HL-60 (cell line): Measurements from ENCODE around the gene MIOX.
"Not testable (repeated sequence)": the region's sequence is repeated elsewhere in the genome, so short reads cannot be mapped to it uniquely, and the experiment has no call there.

Experiments
- DNase-seq, 2 experiments: peaks; one replicate each; pipeline ENCODE4 v3.0.0-alpha.2; 2010 to 2020; ENCODE audit warnings: low read depth in 1 of 2, low spot score in 1 of 2
- H3K27ac ChIP-seq: fragments of 250-450 bp; sonication (Bioruptor Pico); replicated peaks from 2 replicates; pipeline ENCODE4 v1.5.1; 2020; ENCODE audit warnings: mild to moderate bottlenecking, moderate library complexity
- H3K27me3 ChIP-seq: fragments of 250-450 bp; sonication (Bioruptor Pico); 2 replicates; pipeline ENCODE4 v1.5.1; 2021; ENCODE audit warnings: mild to moderate bottlenecking, moderate library complexity; ENCODE audit not compliant: insufficient read depth, poor library complexity, severe bottlenecking
- H3K4me3 ChIP-seq: replicated peaks from 2 replicates; pipeline ENCODE4 v1.5.1; 2011; ENCODE audit warnings: mild to moderate bottlenecking, control low read depth, low read length; ENCODE audit not compliant: insufficient read depth
- GABPA ChIP-seq: IDR thresholded peaks from 2 replicates; pipeline ENCODE4 v1.6.1; 2012; ENCODE audit warnings: low read depth
- POLR2AphosphoS5 ChIP-seq: IDR thresholded peaks from 2 replicates; pipeline ENCODE4 v1.6.1; 2012; ENCODE audit warnings: low read depth
- SPI1 ChIP-seq: IDR thresholded peaks from 2 replicates; pipeline ENCODE4 v1.6.1; 2012; ENCODE audit warnings: low read depth, mild to moderate bottlenecking, borderline replicate concordance
- TF ChIP-seq, protein P1 (sequence below): IDR thresholded peaks from 2 replicates; pipeline ENCODE4 v1.6.1; 2012; ENCODE audit warnings: low read depth; ENCODE audit not compliant: insufficient replicate concordance
- TF ChIP-seq, protein P2 (sequence below): IDR thresholded peaks from one replicate; pipeline ENCODE4 v1.5.1; 2011; ENCODE audit warnings: low read length, control low read depth, inconsistent platforms; ENCODE audit not compliant: insufficient read depth

Gene MIOX

DNA sequence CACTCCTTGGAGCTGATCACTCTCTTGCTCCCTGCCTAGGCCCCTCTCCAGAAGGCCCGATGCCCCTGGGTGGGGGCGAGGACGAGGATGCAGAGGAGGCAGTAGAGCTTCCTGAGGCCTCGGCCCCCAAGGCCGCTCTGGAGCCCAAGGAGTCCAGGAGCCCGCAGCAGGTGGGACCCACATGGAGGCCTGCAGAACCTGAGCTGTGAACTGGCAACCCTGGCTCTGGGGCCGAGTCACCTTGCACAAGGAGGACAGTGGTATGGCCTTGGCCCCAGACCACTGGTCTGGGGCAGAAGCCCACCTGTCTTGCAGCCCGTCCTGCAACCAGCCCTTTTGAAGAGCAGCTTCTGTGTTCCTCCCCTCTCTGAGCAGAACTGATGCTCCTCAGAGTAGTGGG lies 32.5 kb downstream of the MIOX start:
- DNase-seq: no peak

DNA sequence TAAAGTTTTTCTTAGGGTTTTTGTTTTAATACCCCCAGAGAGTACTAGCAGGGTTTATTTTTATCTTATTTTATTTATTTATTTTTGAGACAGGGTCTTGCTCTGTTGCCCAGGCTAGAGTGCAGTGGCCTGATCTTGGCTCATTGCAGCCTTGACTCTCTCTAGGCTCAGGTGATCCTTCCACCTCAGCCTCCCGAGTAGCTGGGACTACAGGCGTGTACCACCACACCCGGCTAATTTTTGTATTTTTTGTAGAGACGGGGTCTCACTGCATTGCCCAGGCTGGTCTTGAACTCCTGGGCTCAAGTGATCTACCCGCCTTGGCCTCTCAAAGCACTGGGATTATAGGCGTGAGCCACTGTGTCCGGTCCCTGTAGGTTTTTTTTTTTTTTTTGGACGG lies 33.5 kb downstream of the MIOX start:
- DNase-seq, H3K27ac ChIP-seq, H3K27me3 ChIP-seq, H3K4me3 ChIP-seq: not testable (repeated sequence)

More for the DNA sequence above, 32.5 kb downstream of the MIOX start:
- no peak overlapping the region for H3K4me3 ChIP-seq
- TF ChIP-seq, protein P1, sequence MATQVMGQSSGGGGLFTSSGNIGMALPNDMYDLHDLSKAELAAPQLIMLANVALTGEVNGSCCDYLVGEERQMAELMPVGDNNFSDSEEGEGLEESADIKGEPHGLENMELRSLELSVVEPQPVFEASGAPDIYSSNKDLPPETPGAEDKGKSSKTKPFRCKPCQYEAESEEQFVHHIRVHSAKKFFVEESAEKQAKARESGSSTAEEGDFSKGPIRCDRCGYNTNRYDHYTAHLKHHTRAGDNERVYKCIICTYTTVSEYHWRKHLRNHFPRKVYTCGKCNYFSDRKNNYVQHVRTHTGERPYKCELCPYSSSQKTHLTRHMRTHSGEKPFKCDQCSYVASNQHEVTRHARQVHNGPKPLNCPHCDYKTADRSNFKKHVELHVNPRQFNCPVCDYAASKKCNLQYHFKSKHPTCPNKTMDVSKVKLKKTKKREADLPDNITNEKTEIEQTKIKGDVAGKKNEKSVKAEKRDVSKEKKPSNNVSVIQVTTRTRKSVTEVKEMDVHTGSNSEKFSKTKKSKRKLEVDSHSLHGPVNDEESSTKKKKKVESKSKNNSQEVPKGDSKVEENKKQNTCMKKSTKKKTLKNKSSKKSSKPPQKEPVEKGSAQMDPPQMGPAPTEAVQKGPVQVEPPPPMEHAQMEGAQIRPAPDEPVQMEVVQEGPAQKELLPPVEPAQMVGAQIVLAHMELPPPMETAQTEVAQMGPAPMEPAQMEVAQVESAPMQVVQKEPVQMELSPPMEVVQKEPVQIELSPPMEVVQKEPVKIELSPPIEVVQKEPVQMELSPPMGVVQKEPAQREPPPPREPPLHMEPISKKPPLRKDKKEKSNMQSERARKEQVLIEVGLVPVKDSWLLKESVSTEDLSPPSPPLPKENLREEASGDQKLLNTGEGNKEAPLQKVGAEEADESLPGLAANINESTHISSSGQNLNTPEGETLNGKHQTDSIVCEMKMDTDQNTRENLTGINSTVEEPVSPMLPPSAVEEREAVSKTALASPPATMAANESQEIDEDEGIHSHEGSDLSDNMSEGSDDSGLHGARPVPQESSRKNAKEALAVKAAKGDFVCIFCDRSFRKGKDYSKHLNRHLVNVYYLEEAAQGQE: no peak
- TF ChIP-seq, protein P2, sequence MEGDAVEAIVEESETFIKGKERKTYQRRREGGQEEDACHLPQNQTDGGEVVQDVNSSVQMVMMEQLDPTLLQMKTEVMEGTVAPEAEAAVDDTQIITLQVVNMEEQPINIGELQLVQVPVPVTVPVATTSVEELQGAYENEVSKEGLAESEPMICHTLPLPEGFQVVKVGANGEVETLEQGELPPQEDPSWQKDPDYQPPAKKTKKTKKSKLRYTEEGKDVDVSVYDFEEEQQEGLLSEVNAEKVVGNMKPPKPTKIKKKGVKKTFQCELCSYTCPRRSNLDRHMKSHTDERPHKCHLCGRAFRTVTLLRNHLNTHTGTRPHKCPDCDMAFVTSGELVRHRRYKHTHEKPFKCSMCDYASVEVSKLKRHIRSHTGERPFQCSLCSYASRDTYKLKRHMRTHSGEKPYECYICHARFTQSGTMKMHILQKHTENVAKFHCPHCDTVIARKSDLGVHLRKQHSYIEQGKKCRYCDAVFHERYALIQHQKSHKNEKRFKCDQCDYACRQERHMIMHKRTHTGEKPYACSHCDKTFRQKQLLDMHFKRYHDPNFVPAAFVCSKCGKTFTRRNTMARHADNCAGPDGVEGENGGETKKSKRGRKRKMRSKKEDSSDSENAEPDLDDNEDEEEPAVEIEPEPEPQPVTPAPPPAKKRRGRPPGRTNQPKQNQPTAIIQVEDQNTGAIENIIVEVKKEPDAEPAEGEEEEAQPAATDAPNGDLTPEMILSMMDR: no peak
- no peak for TF ChIP-seq SPI1
- TF ChIP-seq GABPA: no peak
- TF ChIP-seq POLR2AphosphoS5: no peak
- H3K27me3 ChIP-seq: no peaks in the 10 kb centered on the region
- no peak overlapping the region for H3K27ac ChIP-seq

DNA sequence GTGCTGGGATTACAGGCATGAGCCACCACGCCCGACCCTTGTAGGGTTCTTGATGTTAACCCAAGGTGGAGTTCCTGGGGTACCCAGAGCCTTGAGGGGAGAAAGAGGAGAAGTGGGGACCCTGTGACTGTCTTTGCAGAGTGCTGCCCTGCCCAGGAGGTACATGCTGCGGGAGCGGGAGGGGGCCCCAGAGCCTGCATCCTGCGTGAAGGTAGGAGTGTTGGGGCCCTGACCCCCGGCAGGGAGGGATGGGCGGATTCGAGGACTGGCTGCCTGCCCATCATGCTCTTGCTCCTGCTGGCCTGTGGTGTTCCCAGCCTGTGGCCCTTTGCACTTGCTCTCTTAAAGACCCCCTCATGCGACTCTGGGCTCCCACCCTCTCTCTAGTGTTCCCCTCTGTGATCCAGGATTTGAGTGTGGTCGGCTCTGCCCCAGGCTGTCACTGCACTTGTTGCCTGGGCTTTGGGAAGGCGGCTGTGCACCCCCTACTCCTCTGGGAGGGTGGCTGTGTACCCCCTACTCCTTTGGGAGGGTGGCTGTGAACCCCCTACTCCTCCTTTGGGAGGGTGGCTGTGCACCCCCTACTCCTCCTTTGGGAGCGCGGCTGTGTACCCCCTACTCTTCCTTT lies 34.3 kb downstream of the MIOX start:
- Histone ChIP-seq H3K27me3 (no peaks in the 10 kb centered on the region), H3K4me3 (no peak overlapping the region), H3K27ac (no peak overlapping the region)
- TF ChIP-seq SPI1 (no peak), POLR2AphosphoS5 (no peak), GABPA (no peak)
- TF ChIP-seq, protein P2: no peak
- TF ChIP-seq, protein P1: no peak
- DNase-seq: no peak

DNA sequence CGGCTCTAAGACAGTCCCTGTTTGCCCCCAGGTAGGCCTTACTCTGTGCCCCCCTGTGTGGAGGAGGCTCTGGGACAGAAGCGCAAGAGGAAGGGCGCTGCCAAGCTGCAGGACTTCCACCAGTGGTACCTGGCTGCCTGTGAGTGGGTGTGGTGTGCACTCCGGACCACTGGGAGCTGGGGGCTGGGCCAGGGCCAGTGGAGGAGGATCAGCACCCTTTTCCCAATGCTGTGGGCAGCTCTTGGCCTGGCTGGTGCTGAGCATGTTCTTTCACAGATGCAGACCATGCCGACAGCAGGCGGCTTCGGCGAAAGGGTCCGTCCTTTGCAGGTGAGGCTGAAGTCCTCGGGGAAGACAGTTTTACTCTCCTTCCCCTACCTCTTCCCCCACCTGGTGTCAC lies 35.1 kb downstream of the MIOX start:
- no peak for DNase-seq
- H3K27ac ChIP-seq: no peak overlapping the region
- TF ChIP-seq, protein P1: no peak
- no peak for TF ChIP-seq GABPA
- TF ChIP-seq POLR2AphosphoS5: no peak
- TF ChIP-seq, protein P2: no peak
- no peak for TF ChIP-seq SPI1
- H3K4me3 ChIP-seq: no peak overlapping the region
- H3K27me3 ChIP-seq: no peaks in the 10 kb centered on the region
